ENCODE results near the gene CFP.

CFP gene

DNA sequence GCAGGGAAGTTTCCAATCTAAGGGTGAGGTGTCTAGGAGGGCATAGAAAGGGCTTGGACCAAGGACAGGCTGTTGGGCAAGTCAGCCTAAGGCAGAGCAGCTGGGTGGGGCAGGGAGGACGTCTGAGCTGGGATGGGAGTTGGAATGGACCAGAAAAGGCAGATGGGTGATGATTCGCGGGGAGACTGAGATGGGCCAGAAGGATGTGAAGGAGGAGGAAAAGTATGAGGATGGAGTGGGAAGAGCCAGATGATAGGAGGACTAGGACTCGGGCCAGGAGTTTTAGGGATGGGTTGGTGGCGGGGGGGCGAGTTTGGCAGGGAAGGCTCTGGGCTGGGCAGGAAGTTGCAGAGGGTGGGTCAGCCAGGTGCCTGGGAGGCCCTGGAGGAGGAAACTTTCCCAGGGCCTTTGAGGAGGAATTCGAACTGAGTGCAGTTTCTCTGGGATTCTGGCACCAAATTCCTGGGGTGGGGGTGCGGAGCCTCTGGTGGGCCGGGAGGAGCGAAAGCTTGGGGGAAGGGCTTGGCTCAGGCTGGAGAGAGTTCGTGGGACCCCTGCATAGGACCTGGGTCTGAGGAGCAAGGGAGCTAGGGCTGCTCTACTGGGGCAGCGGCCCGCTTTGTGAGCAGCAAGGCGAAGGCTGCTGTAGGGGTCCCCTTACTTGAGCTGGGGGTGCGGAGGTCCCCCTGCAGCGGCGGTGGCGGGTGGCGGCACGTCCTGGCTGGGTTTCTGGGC, 56.2 kb downstream of the CFP start:
- peak; percentile 81 for DNase-seq

Data from NCI-H226 (cell line).